WTC11 (cell line): ENCODE results near the gene AMN.

ENCODE experiments used
- ATF1 ChIP-seq: sonication (generic); formaldehyde crosslinking; IDR thresholded peaks from 2 replicates; pipeline ENCODE4 v1.8.1; 2023; ENCODE audit warnings: mild to moderate bottlenecking, moderate library complexity, missing genetic modification reagents
- CTCF ChIP-seq: fragments of 200-600 bp; IDR thresholded peaks from 2 replicates; pipeline ENCODE4 v1.8.0; 2022; ENCODE audit warnings: antibody characterized with exemption
- GRHL2 ChIP-seq: fragments of 250-450 bp; sonication (Bioruptor Pico); IDR thresholded peaks from 2 replicates; pipeline ENCODE4 v1.8.0; 2022; ENCODE audit warnings: mild to moderate bottlenecking, moderate library complexity; ENCODE audit not compliant: insufficient replicate concordance, severe bottlenecking
- JAZF1 ChIP-seq: fragments of 250-450 bp; sonication (Bioruptor Pico); IDR thresholded peaks from 2 replicates; pipeline ENCODE4 v1.9.0; 2021; ENCODE audit warnings: moderate library complexity, mild to moderate bottlenecking, inconsistent platforms
- MAX ChIP-seq: sonication (generic); formaldehyde crosslinking; IDR thresholded peaks from 2 replicates; pipeline ENCODE4 v1.8.0; 2022; ENCODE audit warnings: mild to moderate bottlenecking, missing genetic modification reagents
- ZBTB43 ChIP-seq: sonication (generic); formaldehyde crosslinking; IDR thresholded peaks from 2 replicates; pipeline ENCODE4 v1.8.1; 2023; ENCODE audit warnings: mild to moderate bottlenecking, missing genetic modification reagents

GRCh38 chr14:102964152-102964730 lies 41.8 kb downstream of the AMN start:
- TF ChIP-seq JAZF1 (CRISPR knock-in tag) (no peak), CTCF (no peak), ATF1 (CRISPR knock-in tag) (no peak), MAX (CRISPR knock-in tag) (no peak), ZBTB43 (CRISPR knock-in tag) (no peak), GRHL2 (no peak)
